Adrenal gland (tissue), 12 donors: ENCODE data around the gene ZIC2. TPM values are rescaled to one million over a fixed set of nuclear protein-coding genes. Genes with fewer than 3 reads are reported as not detected.

Source experiments
- DNase-seq, 7 donors: peaks; one replicate each; pipeline ENCODE4 v3.0.0-alpha.2; 2019 to 2020
- H3K27ac ChIP-seq, 5 donors: fragments of 200-600 bp; sonication (generic) in 4 of 5; 1 replicate in 3 of 5; 2 replicates in 2 of 5; pipeline versions ENCODE4 v1.5.1 to v1.8.0; 2016 to 2020; ENCODE audit warnings: mild to moderate bottlenecking in 1 of 5
- H3K27me3 ChIP-seq: fragments of 200-600 bp; 2 replicates; pipeline ENCODE4 v1.8.0; 2021
- H3K36me3 ChIP-seq, 2 donors: fragments of 200-600 bp; replicated peaks in 1 of 2; 1 replicate in 1 of 2; 2 replicates in 1 of 2; pipeline versions ENCODE4 v1.5.1 to v1.8.0; 2018 to 2022
- H3K4me1 ChIP-seq, 2 donors: fragments of 200-600 bp; replicated peaks in 1 of 2; 1 replicate in 1 of 2; 2 replicates in 1 of 2; pipeline versions ENCODE4 v1.5.1 to v1.8.0; 2018 to 2021
- H3K4me3 ChIP-seq, 4 donors: fragments of 200-600 bp; sonication (generic) in 3 of 4; one replicate each; pipeline ENCODE4 v1.5.1; 2016 to 2018
- H3K9me3 ChIP-seq, 3 donors: fragments of 200-600 bp; sonication (generic) in 1 of 3; replicated peaks in 1 of 3; 1 replicate in 2 of 3; 2 replicates in 1 of 3; pipeline versions ENCODE4 v1.5.1 to v1.8.0; 2016 to 2021
- POLR2A ChIP-seq, 2 donors: fragments of 450-650 bp; IDR thresholded peaks; one replicate each; pipeline ENCODE4 v1.6.1; 2017; ENCODE audit warnings: antibody characterized with exemption in 2 of 2, mild to moderate bottlenecking in 2 of 2, moderate library complexity in 1 of 2
- WGBS, 4 donors: extraction: QIAGEN DNeasy Blood & Tissue Kit in 2 of 4; methylation state at CpG; one replicate each; pipeline versions ENCODE4 v1.1.5 to v1.1.7; 2013 to 2017; 5-methylcytosine and 5-hydroxymethylcytosine counted together
- intact Hi-C, 2 donors: fragments of 100-400 bp; cut with DNase I; formaldehyde crosslinking; loops; one replicate each; pipeline versions ENCODE4 v1.14.1 to v1.15.0; 2022 to 2023
- polyA plus RNA-seq, 3 donors: library from polyadenylated mRNA; stranded (reverse); fragments of 200-250 nt in 2 of 3; fragments of 350-450 nt in 1 of 3; fragmentation: Illumina TruSeq in 1 of 3; extraction: RNeasy Lipid Tissue Mini Kit (QIAGEN cat#74804) in 1 of 3; gene quantifications; one replicate each; pipeline ENCODE4 v1.2.3, GENCODE V29; 2013 to 2014
- total RNA-seq, 9 donors: library from RNA; depleted of rRNA in 4 of 9; stranded (reverse); fragments of >200 nt in 4 of 9; fragments of 120-200 nt in 1 of 9; fragmentation: NEBNext Ultra II Directional in 1 of 9; extraction: Animal tissue kit (Norgen Biotek cat#: 25700) in 1 of 9; gene quantifications; one replicate each; pipeline versions ENCODE4 v1.1.0 to v1.2.4, GENCODE V29; 2013 to 2023
- TF ChIP-seq, protein P1 (sequence below), 6 experiments: fragments of 450-650 bp in 4 of 6; fragments of 200-600 bp in 2 of 6; sonication (generic) in 1 of 6; IDR thresholded peaks; 1 replicate in 5 of 6; 2 replicates in 1 of 6; pipeline versions ENCODE4 v1.5.1 to v1.8.0; 2016 to 2021; ENCODE audit warnings: antibody characterized with exemption in 6 of 6, mild to moderate bottlenecking in 2 of 6, moderate library complexity in 1 of 6
- donor health status: healthy with polysubstance abuse.
- donor health status: Bipolar disorder and iron deficiency.
- donor health status: DM: yes; HTN: yes; CAD: no.
- donor health status: DM: no; HTN: no; CAD: no.
- donor health status: DM: no; HTN: no; CAD: no.
- donor health status: DM: yes; HTN: yes; CAD: no.

ZIC2 gene
- total and polyA plus RNA-seq, 12 donors: 0.43 to 0.46 TPM; not detected in 10

DNA sequence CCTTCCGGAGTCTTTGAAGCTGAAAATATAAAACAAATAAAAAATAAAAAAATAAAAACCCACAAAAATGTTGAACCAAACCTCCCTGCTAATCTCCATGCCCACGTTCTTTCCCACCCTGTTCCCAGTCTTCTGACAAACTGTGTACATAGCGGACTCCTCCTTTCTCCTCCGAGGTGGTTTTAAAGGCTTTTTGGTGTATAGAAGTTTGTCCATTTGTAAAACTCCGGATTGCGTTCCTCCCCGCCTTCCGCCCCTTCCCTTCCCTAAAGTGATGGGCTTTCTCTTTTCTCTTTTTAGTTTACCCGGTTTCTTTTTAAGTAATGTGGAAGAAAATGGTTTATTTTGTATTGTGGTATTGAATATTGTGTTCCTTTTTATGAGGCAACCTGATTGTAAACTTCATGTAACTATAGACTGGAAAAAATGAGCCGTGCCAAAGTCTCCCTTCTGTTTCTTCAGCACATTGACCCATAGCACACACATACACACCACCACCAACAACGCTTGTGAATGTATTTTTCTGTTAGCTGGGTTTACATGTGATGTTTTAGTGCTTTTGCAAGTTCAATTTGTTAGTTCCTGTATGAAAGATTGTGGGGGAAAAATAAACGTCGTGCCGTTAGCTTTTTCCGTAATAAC is 4.4 kb downstream of the ZIC2 start:
- Histone ChIP-seq H3K4me1 (peaks cover 5 to 11% of the 10 kb centered on the region in 2 donors), H3K36me3 (no peaks in the 10 kb centered on the region), H3K4me3 (no peak overlapping the region), H3K9me3 (no peaks in the 10 kb centered on the region), H3K27ac (no peak overlapping the region), H3K27me3 (peaks cover 94% of the 10 kb centered on the region)
- WGBS, 4 donors: 36 to 43% (median 40%) methylated on average over 15 of the region's 15 CpGs
- TF ChIP-seq, protein P1, sequence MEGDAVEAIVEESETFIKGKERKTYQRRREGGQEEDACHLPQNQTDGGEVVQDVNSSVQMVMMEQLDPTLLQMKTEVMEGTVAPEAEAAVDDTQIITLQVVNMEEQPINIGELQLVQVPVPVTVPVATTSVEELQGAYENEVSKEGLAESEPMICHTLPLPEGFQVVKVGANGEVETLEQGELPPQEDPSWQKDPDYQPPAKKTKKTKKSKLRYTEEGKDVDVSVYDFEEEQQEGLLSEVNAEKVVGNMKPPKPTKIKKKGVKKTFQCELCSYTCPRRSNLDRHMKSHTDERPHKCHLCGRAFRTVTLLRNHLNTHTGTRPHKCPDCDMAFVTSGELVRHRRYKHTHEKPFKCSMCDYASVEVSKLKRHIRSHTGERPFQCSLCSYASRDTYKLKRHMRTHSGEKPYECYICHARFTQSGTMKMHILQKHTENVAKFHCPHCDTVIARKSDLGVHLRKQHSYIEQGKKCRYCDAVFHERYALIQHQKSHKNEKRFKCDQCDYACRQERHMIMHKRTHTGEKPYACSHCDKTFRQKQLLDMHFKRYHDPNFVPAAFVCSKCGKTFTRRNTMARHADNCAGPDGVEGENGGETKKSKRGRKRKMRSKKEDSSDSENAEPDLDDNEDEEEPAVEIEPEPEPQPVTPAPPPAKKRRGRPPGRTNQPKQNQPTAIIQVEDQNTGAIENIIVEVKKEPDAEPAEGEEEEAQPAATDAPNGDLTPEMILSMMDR (IDR thresholded peaks at IDR 0.05): no peak
- TF ChIP-seq POLR2A (IDR thresholded peaks at IDR 0.05): no peak
- intact Hi-C loops: no loop called here
- DNase-seq: no peak

DNA sequence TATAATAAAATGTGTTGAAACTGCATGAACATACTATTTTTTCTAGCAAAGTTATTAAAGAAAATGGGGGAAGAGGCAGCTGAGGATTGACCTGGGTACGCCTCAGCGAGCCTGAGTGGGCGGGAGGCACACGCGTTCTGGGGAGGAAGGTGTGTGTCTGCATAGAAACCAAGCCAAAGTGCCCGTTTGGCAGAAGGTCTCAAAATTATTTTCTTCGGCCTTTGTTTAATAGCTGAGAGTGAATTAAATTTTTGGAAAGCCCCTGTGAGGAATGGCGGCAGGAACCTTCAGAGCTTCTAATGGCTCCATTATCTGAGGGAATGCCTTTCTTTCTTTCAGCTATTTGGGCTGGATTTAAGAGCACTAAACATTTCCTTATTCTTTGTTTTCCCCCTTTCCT is 5.2 kb downstream of the ZIC2 start:
- H3K36me3 ChIP-seq: no peaks in the 10 kb centered on the region
- WGBS, 4 donors: 42 to 47% (median 46%) methylated on average over 8 of the region's 8 CpGs
- no peak overlapping the region for H3K27ac ChIP-seq
- intact Hi-C loops: no loop called here
- H3K27me3 ChIP-seq: peaks cover 97% of the 10 kb centered on the region
- H3K4me1 ChIP-seq: peaks cover 0 to 6% of the 10 kb centered on the region in 2 donors
- H3K4me3 ChIP-seq: no peak overlapping the region
- DNase-seq: no peak
- TF ChIP-seq, protein P1 (IDR thresholded peaks at IDR 0.05): no peak
- TF ChIP-seq POLR2A (IDR thresholded peaks at IDR 0.05): no peak
- H3K9me3 ChIP-seq: no peaks in the 10 kb centered on the region

DNA sequence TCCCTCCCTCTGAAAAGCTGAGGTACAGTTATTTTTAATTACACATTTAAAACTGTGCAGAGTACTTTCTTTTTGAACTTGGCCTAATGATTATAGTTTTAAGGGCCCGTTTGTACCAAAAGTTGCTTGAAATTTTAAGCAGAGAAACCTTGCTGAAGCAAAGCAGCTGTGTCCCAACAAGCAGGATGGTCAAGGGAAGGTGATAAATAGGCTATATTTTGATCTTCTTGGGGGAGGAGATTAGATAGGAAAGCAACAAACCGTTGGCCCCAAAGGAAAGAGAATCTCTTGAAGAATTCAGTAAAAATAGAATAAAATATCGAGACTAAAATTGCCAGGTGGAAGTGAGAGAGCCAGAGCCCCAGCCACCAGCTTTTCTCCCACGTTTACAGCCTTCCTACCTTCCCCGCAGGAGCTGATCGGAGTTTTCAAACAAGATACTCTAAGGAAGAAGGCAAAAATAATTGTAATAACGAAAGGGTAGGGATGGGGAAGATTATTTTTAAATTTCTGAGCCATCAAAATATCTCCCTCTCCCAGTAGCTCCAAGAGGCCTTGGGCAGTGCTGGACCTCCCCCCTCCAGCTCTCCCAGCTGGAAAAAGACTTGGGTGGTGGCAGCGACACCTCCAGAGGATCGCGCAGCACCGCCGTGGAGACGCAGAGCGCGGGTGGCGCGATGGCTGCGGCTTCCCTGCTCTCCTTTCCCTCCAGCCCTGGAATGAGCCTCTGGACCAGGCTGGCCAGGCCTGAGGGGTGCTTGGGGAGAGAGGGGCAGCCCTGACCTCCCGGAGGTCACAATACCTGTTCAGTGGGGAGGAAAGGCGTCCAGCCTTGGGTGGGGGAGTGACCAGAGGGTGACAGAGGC is 5.8 kb downstream of the ZIC2 start:
- WGBS, 4 donors: 16 to 25% (median 19%) methylated on average over 16 to 20 of the region's 20 CpGs
- Histone ChIP-seq H3K4me3 (no peak overlapping the region), H3K9me3 (no peaks in the 10 kb centered on the region), H3K27me3 (peaks cover 97% of the 10 kb centered on the region), H3K4me1 (no peaks in the 10 kb centered on the region), H3K36me3 (no peaks in the 10 kb centered on the region), H3K27ac (no peak overlapping the region)
- intact Hi-C loops: no loop called here
- TF ChIP-seq POLR2A (IDR thresholded peaks at IDR 0.05): no peak
- TF ChIP-seq, protein P1 (IDR thresholded peaks at IDR 0.05): no peak
- no peak for DNase-seq

DNA sequence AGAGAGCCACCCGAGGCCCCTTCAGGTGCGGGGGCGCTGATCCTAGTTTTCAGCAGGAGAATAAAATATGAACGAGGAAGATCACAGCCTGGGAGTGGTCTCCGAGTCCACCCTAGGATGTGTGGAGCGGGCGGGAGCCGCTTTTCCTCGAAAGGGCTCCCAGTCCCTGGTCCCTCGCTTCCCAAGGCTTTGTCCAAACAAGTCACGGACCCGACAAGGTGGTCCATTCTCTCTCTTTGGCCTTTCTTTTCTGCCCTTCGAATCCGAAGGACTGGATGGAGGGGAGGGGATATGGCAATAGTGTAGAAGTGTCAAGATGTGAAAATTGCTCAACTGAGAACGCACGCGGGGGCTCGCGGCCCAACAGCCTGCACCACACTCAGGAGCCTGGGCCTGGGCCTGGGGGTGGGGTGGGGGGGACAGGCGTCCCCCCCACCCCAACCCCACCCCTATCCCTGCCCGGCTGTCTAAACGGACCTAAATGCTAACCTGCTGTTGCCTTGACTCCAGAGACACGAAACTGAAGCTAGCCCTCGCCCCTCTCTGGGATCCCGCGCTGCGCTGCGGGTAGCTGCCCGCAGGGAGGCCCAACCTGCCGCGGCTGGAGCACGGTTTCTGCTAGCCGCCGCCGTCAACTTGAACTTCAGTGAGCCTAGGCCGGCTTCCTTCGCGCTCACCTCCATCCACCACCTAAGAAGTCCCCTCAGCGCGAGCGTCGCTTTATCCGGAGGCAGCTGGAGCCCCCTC is 7.1 kb downstream of the ZIC2 start:
- no peak for DNase-seq
- Histone ChIP-seq H3K27ac (no peak overlapping the region), H3K27me3 (peaks cover 97% of the 10 kb centered on the region)

More for the DNA sequence above, 7.1 kb downstream of the ZIC2 start:
- WGBS, 4 donors: 12 to 22% (median 19%) methylated on average over 28 to 43 of the region's 43 CpGs
- Histone ChIP-seq H3K4me3 (no peak overlapping the region), H3K36me3 (no peaks in the 10 kb centered on the region), H3K4me1 (no peaks in the 10 kb centered on the region), H3K9me3 (no peaks in the 10 kb centered on the region)
- no peak for TF ChIP-seq POLR2A (IDR thresholded peaks at IDR 0.05)
- TF ChIP-seq, protein P1 (IDR thresholded peaks at IDR 0.05): no peak
- intact Hi-C loops: no loop called here
